NCI-H82 treated with DMSO at 0.1 percent for 48 hours (cell line): Measurements from ENCODE around the gene RHOT1.
"Not testable (repeated sequence)": the region's sequence is repeated elsewhere in the genome, so short reads cannot be mapped to it uniquely, and the experiment has no call there.

ENCODE experiments used
- DNase-seq: peaks from one replicate; lab custom pipeline; 2025; ENCODE audit not compliant: unreplicated experiment; lab: John Stamatoyannopoulos, UW

Gene RHOT1

GRCh38 chr17:32158870-32159585, 16.7 kb downstream of the RHOT1 start:
- DNase-seq: no peak

DNA sequence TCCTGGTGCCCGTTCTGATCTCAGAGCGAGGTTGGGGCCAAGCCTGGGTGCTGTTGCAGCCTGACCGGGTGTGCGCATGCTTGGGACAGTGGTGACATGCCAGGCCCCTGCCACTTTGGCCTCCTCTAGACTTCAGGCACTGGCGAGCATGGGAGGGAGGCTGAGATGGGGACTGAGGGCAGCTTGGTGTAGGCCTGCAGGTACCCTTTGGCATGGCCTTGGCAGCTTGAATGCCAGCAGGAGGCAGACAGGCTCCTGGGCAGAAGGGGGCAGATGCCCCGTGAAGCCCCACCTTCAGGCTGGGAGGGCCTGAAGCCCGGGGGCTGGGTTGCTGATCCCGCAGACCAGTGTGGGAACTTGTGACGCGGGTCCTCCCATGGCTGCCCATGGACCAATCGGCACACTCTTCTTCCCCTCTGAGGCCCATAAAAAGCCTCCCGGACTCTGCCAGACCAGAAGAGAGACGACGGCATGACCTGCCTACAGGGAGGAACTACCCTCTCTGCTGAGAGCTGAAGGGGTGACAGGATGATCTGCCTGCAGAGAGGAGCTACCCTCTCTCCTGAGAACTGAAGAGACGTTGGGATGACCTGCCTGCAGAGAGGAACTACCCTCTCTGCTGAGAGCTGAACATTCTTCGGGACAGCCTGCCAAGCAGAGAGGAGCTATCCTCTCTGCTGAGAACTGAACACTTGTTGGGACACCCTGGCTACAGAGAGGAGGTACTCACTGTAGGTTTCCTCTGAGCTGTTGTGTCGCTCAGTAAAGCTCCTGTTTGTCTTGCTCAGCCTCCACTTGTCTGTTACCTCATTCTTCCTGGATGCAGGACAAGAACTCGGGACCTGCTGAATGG, 17.5 kb downstream of the RHOT1 start:
- DNase-seq: no peak

DNA sequence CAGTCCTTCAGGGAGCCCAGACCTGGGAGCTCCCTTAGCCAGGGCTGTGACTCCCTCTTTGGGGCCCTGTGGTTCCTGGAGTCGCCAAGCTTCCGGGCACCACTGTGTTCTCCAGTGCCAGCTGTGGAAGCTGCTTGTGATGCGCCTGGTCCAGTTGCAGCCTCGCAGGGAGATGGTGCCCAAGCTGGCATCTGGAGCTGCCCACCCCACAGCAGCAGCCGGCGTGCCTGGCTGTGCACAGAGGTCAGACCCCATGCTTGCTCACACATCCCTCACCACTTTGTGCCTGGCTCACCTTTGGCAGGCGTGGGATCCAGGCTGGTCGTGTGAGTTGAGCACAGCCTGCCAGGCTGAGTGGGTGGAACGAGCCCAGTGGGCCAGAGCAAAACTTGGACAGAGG, 18.2 kb downstream of the RHOT1 start:
- DNase-seq: no peak

- no peak for DNase-seq
These were observed 18.7 kb downstream of the RHOT1 start for GRCh38 chr17:32161029-32161428.

DNA sequence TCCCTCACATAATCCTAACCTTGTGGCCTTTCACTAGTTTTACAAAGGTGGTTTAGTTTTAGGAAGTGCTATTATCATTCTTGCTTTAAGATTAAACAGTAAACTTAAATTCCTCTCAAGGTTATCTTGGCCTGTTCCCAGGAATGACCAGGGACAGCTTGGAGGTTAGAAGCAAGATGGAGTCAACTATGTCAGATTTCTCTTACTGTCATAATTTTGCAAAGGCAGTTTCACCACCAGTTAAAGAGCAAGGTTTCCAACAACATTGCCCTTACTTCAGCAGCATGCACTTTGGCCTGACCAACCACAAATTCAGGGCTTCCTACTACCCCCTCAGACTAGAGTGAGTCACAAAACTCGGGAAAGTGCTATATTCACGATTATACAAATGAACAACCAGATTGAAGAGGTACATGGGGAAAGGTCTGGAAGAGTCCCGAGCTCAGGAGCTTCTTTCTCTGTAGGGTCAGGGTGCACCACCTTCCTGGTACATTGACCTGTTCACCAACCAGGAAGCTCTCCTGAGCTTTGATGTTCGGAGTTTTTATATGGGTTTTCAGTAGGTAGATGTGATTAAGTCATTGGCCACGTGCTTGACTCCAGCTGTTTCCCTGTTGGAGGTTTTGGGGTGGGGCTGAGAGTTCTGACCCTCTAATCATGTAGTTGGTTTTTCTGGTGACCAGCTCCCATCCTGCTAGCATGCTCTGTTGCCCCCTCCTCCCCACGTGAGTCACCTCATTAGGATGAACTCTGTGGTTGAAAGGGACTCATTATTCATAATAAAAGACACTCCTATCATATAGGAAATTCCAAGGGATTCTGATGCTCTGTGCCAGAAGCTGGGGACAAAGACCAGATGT, 19.4 kb downstream of the RHOT1 start:
- no peak for DNase-seq

- peak; percentile 69 for DNase-seq
These were observed 32.6 kb downstream of the RHOT1 start for GRCh38 chr17:32174889-32175288.

DNA sequence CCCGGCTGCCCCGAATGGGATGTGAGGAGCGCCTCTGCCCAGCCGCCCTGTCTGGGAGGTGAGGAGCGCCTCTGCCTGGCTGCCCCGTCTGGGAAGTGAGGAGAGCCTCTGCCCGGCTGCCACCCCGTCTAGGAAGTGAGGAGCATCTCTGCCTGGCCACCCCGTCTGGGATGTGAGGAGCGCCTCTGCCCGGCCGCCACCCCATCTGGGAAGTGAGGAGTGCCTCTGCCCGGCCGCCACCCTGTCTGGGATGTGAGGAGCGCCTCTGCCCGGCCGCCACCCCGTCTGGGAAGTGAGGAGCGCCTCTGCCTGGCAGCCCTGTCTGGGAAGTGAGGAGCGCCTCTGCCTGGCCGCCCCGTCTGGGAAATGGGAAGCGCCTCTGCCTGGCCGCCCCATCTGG, 36.4 kb downstream of the RHOT1 start:
- not testable (repeated sequence) for DNase-seq

GRCh38 chr17:32179103-32179502, 36.8 kb downstream of the RHOT1 start:
- DNase-seq: not testable (repeated sequence)

- DNase-seq: not testable (repeated sequence)
These were observed 37.2 kb downstream of the RHOT1 start for GRCh38 chr17:32179526-32179925.

DNA sequence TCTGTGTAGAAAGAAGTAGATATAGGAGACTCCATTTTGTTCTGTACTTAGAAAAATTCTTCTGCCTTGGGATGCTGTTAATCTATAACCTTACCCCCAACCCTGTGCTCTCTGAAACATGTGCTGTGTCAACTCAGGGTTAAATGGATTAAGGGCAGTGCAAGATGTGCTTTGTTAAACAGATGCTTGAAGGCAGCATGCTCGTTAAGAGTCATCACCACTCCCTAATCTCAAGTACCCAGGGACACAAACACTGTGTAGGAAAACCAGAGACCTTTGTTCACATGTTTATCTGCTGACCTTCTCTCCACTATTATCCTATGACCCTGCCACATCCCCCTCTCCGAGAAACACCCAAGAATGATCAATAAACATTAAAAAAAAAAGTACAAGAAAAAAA, 38.0 kb downstream of the RHOT1 start:
- DNase-seq: peak; percentile 46

GRCh38 chr17:32185875-32186274, 43.6 kb downstream of the RHOT1 start:
- no peak for DNase-seq

DNA sequence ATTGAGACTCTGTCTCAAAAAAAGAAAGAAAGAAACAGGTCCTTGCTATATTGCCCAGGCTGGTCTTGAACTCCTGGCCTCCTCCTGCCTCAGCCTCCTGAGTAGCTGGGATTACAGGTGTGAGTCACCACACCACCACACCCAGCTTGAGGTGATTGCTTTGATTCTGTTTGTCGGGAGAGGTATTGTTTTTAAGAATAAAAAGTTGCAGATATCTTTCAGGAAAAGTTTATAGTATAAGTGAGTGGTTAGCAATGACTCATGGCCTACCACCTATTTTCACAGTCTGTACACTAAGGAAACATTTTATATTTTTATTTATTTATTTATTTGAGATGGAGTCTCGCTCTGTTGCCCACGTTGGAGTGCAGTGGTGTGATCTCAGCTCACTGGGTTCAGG, 45.0 kb downstream of the RHOT1 start:
- DNase-seq: no peak

DNA sequence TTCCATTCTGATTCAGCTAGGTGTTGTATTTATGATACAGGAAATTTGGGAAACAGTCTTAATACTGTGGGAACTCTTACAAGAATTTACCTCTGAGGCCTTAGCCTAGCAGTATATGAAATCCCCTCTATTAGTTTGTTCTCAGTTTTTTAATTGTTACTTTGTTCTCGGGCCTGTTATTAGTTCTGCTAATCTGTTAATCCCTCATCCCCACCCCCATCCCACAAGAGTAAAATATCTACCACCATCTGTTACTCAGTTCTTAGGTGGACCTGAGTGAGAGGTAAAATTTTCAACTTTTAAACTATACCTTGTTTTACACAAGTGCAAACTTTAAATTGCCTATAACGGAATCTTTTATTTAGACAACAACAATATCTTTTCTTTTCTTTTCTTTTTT, 47.0 kb downstream of the RHOT1 start:
- DNase-seq: peak; percentile 84

DNA sequence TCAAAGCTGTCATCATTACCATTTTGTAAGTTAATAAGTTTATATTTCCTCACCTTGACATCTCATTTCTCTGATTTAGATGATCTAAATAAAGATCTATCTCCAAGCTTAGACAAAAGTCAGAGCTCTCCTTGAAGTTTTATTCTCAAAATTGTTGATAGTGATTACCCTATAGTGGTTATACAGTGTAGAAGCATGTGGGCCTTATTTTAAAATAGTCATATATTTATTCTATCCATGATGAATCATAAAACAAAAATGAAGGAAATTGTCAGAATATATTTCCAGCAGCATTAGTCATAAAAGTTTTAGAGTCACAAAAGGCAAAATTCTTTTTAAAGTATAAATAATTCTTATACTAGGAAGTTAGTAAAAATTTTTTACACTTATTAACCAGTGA, 49.0 kb downstream of the RHOT1 start:
- DNase-seq: no peak

- DNase-seq: no peak
These were observed 50.1 kb downstream of the RHOT1 start for GRCh38 chr17:32192379-32192778.

DNA sequence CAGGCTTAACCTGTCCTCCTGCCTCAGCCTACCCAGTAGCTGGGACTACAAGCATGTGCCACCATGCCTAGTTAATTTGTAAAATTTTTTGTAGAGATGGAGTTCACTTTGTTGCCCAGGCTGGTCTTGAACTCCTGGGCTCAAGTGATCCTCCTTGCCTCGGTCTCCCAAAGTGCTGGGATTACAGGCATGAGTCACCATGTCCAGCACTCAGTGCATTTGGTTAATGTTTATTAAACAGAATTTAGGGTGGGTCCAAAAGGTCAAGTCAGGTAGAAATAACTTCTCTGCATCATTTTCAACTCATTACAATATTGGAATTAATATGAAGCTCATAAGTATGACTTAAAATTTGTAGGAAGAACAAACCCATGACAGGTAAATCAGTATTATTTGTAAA, 55.7 kb downstream of the RHOT1 start:
- no peak for DNase-seq

- DNase-seq: no peak
These were observed 64.6 kb downstream of the RHOT1 start for GRCh38 chr17:32206861-32207260.

DNA sequence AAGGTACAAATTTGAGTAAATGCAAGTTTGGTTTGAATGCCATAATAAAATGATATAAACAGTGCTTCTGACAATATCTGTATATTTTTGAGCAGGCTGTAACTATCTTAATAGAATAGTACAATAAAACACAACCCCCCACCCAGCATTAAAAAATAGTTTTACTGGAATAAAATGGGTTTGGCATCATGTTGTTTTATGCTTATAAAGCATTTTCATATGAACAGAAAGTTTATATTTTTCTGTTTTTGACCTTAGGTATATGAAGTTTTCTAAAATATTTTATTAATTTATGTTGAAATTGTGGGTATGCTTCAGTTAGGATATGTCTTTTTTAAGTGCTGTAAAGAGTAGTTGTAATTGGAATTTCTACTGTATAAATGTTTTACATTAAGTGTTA, 66.1 kb downstream of the RHOT1 start:
- DNase-seq: no peak

DNA sequence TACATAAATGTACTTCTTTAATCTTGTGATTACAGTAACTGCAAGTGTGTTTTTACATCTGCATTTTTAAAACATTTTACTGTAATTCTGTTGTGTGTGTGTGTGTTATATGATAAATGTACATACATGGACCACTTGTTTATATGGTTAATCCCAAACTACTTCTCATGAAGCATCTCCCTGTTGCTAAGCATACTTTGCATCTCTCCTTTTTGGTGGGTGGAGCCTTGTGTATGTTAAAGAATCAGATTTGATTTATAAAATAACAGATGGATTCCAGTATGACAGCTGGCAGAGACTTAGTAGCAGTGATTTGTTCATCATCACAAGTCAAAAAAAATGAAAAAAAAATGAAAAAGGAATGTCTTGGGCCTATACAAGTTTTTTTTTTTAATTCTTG, 67.3 kb downstream of the RHOT1 start:
- no peak for DNase-seq

DNA sequence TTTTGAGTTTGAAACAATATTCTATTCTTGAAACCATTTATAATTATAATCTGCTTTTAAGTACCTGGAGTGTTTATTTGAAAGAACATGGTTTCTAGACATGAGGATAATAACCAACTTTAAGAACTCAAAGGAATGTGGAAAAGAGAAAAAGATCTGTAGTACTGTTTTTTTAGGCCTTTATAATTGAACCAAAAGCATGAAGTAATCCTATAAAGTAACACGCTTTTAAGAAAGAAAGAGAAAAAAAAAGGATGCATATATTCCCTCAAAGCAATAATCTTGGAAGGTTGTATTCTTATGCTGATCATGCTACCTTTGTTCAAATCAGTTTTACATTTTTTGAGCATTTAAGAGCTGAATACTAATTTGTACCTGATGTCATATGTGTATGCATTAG, 69.4 kb downstream of the RHOT1 start:
- DNase-seq: no peak

DNA sequence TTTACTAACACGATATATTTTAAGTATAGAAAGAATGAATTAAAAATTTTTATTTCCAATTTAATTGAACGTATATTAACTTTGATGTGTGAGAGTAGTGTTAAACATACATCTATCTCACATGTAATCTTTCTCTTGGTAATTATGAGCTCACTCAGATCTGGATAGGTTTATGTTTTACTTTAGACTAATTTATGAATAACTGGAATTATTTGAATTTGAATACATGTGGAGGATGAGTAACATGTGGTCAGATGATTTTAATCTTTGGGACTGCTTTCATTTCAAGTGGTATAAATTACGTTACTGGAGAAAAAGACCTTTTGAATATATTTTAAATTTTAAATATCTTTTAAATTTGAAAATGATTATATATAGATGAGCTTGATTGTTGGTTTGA, 73.4 kb downstream of the RHOT1 start:
- no peak for DNase-seq

- DNase-seq: no peak
These were observed 80.3 kb downstream of the RHOT1 start for GRCh38 chr17:32222621-32223020.
